HG03378 (cell line): ENCODE data around the gene PITX2.

ENCODE experiments used
- ATAC-seq: cut with Tn5 transposase; IDR thresholded peaks from one replicate; pipeline ENCODE4 v1.9.1; 2021; ENCODE audit warnings: mild to moderate bottlenecking, moderate library complexity; ENCODE audit not compliant: unreplicated experiment

Gene PITX2

DNA sequence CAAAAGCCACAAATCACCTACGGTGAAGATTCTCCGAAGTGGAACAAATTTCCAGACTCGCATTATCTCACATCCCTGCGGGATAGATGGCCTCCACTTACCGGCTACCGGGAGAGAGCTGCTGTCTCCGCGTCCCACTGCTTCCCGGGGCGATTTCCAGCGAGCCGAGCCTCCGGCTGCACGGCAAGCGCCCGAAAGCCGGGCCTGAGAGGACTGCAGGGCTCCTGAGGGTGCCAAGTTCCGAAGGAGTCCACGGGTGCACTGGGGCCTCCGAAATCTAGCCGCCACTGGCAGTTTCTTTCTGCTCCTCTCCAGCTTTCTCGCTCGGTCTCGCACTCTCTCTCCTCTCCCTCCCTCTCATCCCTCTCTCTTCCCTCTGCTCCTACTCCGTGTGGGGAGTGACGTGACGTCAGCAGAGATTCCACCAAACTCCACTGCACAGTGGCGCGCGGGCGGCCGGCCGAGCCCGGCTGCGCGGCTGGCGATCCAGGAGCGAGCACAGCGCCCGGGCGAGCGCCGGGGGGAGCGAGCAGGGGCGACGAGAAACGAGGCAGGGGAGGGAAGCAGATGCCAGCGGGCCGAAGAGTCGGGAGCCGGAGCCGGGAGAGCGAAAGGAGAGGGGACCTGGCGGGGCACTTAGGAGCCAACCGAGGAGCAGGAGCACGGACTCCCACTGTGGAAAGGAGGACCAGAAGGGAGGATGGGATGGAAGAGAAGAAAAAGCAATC, 14.0 kb upstream of the PITX2 start:
- no peak for ATAC-seq

DNA sequence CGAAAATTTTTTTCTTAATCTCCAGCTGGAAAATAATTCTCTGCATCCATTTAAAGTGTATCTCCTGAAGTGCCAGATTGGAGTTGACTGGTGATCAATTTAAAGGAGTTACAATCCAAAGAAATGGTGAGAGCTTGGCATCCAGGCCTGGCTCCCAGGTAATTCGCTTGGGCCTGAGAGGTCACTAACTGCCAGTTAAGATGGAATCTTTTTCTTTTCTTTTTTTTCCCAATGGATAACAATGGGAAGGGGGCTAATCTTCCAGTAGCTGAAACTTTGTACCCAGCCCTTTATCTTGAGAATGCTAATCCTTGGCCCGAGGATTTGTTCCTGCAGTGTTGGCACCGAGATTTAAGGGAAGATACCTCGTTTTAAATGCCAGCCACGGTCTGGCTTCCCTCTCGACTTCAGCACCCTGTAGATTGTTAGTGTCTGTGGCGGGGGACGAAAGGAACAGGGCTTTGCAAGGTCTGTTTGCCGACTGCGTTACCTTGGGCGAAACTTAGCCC, 13.3 kb upstream of the PITX2 start:
- ATAC-seq = no peak

DNA sequence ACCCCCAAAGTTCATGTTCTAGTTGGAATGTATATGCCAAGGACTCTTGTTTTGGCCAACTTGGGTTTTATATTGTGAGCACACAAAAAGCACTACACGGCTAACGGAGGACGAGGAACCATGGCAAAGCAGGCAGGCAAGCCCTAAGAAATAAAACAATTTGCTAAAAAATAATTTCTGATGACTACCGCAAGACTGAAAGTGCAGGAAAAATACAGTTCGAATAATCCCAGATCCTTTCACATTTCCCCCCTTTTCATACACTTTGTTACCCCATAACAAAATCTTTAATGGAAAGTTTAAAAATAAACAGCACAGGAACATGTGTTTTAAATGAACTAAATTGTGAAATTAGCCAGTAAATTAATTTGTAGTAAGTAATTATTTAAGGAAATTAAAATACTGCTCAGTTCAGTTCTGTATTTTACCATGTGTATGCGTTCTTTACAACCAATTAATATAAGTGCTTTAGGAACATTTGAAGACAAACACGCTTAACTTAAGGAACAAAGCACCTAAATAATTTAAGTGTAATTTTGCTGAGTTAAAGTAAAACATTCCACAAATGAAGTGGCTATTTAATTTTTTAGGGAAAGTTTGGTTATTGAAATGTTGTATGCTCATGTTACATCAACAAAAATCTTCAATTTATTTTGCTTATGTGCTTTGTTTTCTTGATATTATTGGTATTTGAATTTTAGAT, 12.4 kb upstream of the PITX2 start:
- no peak for ATAC-seq

DNA sequence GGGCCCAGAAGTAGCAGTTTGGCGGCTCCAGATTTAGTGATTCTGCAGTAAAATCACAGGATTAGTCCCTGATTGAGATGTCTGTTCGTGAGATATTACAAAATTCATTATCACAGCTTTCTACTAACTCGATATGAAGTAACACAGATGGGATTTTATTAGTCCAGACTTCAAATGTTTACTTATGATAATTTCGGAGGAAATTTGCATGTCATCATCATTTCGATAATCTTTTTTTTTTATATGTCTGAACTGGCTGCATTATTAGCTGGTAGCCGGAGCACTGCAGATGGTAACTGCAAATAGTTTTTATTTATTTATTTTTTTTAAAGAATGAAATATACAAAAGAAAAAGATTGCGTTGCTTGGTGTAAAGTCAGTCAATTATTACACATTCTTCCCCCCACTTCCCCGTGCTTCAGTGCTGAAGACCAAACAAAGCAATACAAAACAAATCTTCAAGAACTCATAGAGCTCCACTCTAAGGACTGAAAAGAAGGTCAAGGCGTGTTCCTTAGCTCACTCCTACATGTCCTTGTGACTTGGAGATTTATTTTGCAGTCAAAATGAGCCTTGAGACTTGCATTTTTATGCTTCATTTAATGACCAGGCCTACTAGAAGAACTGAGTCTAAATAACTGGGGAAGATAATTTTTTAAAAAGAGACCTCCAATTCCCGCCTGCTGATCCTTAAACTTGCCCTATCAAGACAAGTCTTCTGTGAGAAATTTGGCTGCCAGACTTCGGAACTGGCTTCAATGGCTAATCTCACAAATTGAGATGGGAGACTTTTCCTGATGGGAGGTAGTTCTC, 11.7 kb upstream of the PITX2 start:
- ATAC-seq = no peak

DNA sequence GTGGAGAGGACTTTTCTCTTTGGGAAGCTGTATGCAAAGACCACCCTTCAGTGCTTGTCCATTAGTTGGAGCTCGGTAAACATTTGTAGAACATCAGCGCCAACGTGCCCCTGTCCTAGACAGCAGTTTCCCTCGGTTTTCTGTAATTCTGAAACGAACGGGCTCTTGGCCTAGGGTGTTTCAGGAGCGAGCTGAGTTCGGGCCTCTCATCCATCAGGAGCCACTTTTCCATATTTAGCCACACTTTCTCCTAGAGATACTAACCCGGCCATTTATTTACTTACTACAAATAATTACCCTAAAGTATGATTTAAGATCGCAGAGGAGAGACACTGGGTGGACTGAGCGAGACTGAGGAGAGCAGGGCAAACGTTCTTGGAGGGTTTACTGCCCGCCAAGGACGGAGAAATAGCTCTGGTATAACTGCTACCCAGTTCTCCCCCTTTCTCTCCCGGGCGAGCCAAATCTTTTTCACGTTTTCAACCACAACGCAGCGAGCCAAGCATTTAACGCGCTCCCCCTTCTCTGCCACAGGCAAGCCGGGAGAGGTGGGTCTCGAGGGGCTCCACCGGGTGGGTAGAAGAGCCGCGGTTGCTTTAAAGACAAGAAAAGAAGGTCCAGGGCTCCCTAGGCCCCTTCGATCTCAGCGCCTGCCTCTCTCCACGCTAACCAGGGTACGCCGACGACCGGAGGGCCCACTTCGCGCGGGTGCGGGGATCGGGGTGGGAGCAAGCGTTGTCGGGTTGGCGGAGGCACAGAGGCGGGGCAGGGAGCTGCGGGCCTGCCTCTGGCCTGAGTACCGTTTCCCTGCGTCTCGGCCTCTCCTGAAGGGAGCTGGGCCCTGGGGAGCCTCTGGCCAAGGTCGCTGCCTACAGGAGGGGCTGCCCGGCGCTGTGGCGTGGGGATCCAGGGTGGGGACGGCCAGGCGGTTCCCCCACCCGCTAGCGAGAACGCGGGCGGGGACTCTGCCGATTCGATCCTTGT, 10.8 kb upstream of the PITX2 start:
- ATAC-seq = no peak

DNA sequence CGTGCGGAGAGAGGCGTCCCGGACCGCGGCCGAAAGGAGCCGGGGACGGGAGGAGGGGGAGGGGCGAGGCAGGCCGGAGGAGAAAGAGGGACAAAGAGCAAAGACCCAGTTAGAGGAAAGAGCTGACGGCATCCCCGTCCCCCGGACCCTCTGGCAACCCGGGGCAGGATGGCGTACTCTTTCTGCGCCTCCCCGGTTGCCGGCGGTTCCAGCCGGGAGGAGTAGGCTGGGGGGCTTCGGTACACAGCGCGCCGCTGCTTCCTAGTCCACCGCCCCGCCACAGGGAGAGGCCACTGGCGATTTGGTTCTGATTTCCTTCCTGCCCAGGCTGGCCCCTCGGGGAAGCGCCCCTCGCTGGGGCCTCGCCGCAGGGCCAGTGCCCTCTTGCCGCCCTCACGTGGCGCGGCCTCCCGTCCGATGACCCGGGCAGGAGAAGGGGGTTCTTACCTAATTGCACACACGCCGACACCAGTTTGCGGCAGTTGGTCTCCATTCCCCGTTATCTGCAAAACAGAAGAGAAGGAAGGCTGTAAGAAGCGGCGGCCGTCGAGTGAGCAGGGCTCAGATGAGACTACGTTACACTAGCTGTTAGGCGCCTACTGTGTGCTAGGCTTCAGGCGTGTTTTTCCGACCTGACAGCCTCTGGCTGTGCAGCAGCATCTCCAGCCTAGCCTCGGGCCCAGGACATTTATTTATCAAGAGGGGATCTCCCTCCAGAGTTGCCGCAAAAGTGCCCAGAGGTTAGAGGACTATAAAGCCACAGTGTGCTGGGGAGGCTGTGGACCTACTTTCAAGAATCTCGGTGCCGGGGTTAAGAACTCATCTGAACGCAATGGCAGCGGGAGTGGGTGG, 9.9 kb upstream of the PITX2 start:
- ATAC-seq = no peak

DNA sequence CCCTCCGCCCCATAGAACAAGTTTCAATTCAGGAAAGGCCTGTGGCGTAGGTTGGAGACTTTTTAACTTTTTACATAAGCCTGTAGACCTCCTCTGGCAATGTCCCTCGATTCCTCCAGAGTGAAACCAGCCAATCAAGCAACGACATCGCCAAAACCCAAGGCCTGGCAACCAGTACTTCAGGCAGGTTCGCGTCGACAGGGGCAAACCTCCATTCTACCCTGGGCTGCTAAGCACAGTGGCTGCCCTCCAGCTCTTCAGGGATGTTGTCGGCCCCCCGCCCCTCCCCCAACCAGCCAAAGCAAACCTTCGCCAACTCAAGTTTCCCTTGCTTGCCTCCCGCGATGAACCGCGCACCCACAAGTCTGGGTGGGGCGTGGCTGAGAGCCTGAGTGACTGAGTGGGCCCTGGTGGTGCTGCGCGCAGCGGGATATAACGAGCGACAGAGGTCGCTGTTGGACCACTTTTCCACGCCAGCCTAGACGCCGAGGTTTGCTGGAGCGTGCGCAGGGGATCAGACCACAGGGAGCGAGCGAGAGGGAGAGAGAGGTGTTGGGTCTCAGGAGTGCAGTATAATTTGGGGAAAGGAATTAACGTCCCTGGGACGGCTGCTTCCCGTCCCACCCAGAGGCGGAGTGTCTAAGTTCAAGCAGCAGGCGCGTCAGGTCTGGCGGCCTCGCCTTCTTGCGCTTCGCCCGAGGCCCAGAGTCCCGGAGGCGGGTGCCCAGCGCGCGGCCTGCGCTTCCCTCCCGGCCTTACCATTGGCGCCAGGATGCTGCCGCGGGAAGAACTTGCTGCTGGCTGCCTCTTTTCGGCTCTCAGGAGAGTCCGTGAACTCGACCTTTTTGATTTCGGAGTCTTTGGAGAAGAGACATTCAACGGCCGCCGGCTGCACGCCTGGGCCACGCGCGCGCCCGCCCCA, 9.0 kb upstream of the PITX2 start:
- peak; percentile 97 for ATAC-seq

DNA sequence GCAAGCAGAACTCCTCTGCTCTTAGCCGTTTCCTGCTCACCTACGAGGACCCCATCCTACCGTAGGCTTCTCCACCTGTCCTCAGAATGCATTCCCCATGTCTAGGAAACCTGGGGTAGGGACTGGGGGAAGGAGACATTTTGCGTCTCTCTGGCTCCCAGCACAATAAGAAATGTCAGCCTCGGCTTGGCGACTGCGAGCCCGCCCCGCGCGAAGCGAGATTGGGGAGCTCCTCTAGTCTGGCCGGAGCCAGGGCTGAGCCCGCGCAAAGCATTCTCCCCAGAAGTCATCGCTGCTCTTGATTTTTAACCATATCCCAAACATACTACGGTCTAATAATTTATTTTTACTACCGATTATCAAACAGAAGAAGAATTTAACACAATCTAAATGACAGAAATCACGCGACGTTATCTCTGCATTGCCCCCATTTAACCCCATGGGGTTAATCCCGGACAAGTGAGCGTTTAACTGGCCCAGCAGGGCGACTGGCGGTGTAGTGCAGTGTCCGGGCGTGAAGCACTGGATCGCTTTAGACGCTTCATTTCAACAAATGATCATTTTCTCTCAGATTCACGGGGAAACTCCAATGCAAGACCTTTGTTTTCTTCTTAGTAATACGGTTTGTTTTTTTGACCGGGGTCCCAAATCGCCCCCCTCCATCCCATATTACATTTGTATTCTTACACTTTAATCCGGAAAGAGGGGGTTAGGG, 8.0 kb upstream of the PITX2 start:
- no peak for ATAC-seq

DNA sequence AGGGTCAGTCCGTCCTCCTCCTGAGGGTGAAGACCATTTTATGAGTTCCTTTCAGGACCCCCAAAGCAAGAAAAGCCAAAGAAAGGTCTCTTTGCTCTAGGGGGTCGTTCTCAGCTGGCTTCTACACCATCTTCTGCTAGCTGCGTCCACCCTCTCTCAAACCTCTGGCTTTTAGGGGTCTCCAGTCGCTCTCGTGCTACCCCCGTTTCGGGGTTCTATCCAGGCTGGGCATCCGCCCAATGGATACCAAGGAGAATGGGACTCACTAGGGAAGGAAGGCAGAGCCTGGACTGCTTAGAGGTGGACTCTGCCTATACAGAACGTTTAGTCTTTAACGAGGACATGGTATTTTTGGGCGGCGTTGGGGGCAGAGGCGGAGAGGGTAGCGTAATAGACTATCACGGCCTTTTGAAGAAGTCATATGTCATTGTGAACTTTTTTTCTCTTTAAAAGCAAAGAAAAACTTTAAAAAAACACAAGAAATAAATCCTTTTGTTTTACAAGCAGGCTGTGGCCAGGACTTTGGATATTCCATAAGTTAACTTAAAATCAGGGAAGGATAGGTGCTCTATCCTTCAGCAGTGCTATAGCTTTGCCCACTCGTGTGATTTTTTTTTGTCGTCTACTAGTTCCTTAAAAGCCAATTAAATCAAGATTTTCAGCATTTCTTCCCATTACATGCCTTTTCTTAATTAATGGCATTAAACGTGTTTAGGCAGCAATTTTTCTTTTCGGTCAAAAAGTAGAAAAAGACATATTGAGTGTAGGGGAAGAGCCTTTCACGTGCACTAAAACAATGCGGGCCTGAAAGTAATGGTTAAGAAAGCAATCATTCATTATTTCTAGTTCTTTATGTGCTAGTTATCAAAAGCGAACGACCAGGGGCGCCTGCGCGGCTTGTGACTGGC, 7.2 kb upstream of the PITX2 start:
- no peak for ATAC-seq

DNA sequence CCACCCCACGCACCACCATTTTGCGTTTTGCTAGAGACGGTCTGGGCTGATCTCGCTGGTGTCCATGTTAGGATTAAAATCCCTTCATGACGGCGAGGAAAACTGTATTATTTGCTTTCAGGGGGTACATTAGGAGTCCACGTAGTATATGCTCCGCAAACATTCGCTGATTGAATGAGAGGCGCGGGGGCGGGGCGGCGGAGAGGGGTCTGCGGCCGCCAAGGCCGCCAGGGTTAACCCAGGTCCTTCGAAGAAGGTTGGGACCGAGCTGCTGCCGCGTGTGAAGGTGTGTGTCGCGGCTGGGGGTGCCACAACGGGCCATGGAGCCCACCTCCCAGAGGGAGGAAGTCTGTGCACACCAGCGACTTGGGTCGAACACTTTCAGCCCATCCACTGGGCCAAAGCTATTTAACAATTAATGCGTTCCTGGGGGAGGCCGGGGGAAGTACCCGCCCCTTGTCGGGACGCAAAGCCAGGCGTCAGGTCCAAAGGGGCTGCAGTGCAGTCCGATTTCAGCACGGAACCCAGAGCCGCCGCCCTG, 6.4 kb upstream of the PITX2 start:
- ATAC-seq = no peak

DNA sequence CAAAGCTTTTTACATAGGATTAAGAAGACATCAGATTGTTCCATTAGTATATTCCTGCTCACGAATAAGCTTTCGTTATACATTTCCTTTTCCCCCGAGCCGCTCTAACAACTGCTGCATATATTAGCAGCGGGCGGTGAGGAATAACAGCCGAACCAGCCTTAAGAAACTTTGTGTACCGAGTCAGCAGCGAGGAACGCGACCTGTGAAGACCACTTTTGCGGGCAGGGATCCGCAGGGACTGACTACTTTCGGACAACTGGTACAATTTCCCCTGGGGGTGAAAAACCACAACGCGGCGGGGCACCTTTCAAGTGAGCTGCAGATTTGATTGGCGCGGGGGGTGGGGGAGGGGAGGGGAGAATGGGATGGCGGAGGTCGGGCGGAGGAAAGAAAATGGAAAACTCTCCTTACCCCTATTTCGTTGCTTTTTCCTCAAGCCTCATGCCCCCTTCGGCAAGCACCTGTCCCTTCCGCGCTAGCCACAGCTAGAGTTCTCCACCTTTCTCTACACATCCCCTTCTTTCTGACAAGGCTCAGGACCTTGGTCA, 5.9 kb upstream of the PITX2 start:
- no peak for ATAC-seq

DNA sequence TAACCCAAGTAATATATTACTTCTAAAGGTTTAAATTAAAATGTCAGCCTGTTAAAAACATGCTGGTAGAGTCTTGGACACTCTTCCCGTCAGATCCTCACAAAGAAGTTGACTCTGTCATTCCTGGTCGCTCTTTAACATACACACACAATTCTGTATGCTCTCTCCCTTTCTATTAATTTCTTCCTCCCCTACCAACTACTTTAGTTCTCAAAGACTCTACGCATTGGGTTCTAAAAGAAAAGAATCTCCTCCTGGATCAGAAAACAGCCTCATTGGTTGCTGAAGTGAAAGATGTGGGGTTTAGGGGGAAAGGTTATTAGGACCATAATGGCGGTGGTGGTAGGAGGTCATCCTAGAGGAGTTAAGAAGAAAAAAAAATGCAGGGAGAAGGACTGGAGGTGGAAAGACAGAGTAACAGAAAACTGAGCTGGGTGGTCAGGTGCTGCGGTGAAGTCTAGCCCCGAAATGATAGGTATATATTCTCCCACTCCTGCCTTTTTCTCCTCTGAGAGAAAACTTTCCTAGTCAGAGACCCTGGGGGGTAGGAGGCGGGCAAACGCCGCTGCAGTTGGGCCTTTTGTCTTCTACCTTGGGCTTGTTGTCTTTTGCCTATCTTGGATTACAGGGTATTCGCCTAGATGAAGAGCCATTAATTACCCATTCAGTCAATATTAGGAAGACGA, 5.2 kb upstream of the PITX2 start:
- no peak for ATAC-seq

DNA sequence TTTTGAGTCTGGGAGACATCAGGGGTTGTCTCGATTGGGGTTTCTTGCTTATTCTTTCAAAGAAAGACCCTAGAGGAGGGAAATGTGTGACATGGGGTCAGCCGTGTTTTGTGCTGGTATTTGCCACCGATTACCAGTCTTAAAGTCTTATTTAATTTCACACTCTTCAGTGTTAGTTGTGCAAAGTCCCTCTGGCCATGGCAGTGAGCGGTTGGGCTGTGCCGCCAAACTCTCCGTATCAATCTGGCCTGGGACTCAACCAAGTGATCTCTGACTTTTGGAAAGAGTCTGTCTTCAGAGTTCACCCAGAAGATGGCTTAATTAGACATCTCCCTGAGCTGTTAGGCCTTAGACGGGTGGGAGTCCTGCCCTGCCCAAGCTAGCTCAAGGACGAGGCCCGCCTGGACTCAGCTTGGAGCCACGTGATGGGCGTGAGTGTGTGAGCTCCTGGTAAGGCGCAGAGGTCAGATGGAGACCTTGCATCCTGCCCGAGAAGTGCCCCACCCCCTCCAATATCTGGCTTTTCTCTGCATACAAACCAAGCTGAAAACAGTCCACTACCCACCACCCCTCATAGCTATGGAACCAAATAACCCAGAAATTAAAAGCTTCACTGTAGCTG, 3.8 kb upstream of the PITX2 start:
- ATAC-seq = no peak

DNA sequence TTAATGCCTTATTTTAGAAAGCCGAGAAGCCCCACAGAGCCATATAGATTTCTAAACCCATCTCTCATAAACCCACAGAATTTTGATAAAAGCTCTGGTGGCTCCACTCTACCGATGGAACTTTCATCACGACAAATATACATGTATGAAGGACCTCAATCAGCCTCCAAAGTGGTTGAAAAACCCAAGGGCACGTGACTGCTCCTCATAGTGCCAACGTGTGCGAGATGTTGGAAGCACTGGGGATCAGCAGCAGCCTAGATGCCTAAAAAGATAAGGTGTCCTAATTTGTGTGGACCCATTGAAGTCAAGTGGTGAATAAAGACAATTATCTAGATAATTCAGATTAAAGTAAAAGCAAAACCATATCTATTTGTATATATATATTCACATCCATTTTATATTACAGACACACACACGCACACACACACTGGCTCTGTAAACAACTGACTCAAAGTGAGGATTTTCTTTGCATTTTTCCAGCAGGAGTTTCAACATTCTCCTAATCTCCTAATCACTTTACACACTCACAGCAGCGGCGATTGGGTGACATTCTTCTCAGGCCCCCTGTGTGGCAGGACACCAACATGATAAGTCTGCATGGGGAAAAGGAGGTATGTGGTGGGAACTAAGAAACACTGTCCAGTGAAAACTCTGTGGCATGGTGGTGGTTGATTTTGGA, 2.8 kb upstream of the PITX2 start:
- ATAC-seq = no peak
